Ovary (tissue), 9 donors: ENCODE measurements around the gene GTF2A1. TPM values are rescaled to one million over a fixed set of nuclear protein-coding genes. Genes with fewer than 3 reads are reported as not detected.

Experiments used
- DNase-seq, 5 donors: peaks; one replicate each; pipeline ENCODE4 v3.0.0-alpha.2; 2019 to 2020
- H3K27ac ChIP-seq, 2 donors: fragments of 200-600 bp; one replicate each; pipeline versions ENCODE4 v1.5.1 to v1.8.0; 2019 to 2022
- H3K27me3 ChIP-seq: fragments of 200-600 bp; one replicate; pipeline ENCODE4 v1.8.0; 2022
- H3K36me3 ChIP-seq: fragments of 200-600 bp; sonication (generic); one replicate; pipeline ENCODE4 v1.5.1; 2019
- H3K4me1 ChIP-seq: one replicate; pipeline ENCODE4 v1.8.1; 2013; ENCODE audit warnings: mild to moderate bottlenecking, moderate library complexity; ENCODE audit not compliant: insufficient read depth
- H3K4me3 ChIP-seq: fragments of 200-600 bp; sonication (generic); one replicate; pipeline ENCODE4 v1.5.1; 2017
- H3K9me3 ChIP-seq, 2 donors: fragments of 200-600 bp in 1 of 2; sonication (generic) in 1 of 2; one replicate each; pipeline versions ENCODE4 v1.5.1 to v1.8.1; 2013 to 2019; ENCODE audit warnings: mild to moderate bottlenecking in 1 of 2, moderate library complexity in 1 of 2
- CTCF ChIP-seq, 3 donors: fragments of 450-650 bp in 2 of 3; fragments of 200-600 bp in 1 of 3; IDR thresholded peaks; one replicate each; pipeline versions ENCODE4 v1.5.1 to v1.8.0; 2016 to 2022; ENCODE audit warnings: antibody characterized with exemption in 3 of 3, mild to moderate bottlenecking in 1 of 3
- EP300 ChIP-seq: sonication (generic); formaldehyde crosslinking; IDR thresholded peaks from one replicate; pipeline ENCODE4 v1.6.1; 2017; ENCODE audit warnings: antibody characterized with exemption
- POLR2A ChIP-seq: fragments of 450-650 bp; IDR thresholded peaks from one replicate; pipeline ENCODE4 v1.6.1; 2017; ENCODE audit warnings: antibody characterized with exemption, mild to moderate bottlenecking, moderate library complexity
- WGBS, 3 donors: extraction: QIAGEN DNeasy Blood & Tissue Kit in 1 of 3; methylation state at CpG; one replicate each; pipeline versions ENCODE4 v1.1.5 to v1.1.7; 2013 to 2017; 5-methylcytosine and 5-hydroxymethylcytosine counted together
- intact Hi-C, 4 donors: fragments of 100-400 bp; cut with DNase I; formaldehyde crosslinking; loops; one replicate each; pipeline versions ENCODE4 v1.11.0 to v1.15.1; 2022 to 2023
- polyA plus RNA-seq, 2 donors: library from polyadenylated mRNA; stranded (reverse); fragments of 200-250 nt in 1 of 2; fragments of 350-450 nt in 1 of 2; fragmentation: Illumina TruSeq in 1 of 2; extraction: RNeasy Lipid Tissue Mini Kit (QIAGEN cat#74804) in 1 of 2; gene quantifications; one replicate each; pipeline ENCODE4 v1.2.3, GENCODE V29; 2013 to 2014
- total RNA-seq, 7 donors: library from RNA; depleted of rRNA in 2 of 7; stranded (reverse); fragments of >200 nt in 2 of 7; fragmentation: NEBNext Ultra II Directional in 3 of 7; extraction: Animal tissue kit (Norgen Biotek cat#: 25700) in 3 of 7; gene quantifications; one replicate each; pipeline versions ENCODE4 v1.1.0 to v1.2.4, GENCODE V29; 2016 to 2023
- donor health status: DM: no; HTN: no; CAD: no; lungs with moderate emphysema.
- donor health status: DM: no; HTN: no; CAD: no.
- donor health status: Bipolar disorder and iron deficiency.
- donor health status: DM: yes; HTN: yes; CAD: no.
- donor health status: DM: no; HTN: no; CAD: no.
- donor health status: DM: yes; HTN: yes; CAD: no.

The GTF2A1 gene
- total and polyA plus RNA-seq, 9 donors, result 10.1 to 38.4 (median 27.8) TPM

- Histone ChIP-seq H3K27ac (no peak overlapping the region), H3K27me3 (no peaks in the 10 kb centered on the region), H3K9me3 (no peaks in the 10 kb centered on the region), H3K4me1 (peaks cover 1% of the 10 kb centered on the region), H3K36me3 (no peaks in the 10 kb centered on the region), H3K4me3 (no peak overlapping the region)
- intact Hi-C loops, result loop anchor here in 1 of 4 donors (5.0 kb wide), 1 partner anchor 187 kb away; no protein-coding TSS in a partner anchor
- TF ChIP-seq CTCF (IDR thresholded peaks at IDR 0.05) (no peak), EP300 (no peak), POLR2A (no peak)
- WGBS, 3 donors, result 77 to 83% (median 82%) methylated on average over 3 of the region's 3 CpGs
- DNase-seq, result no peak
These were observed 44.9 kb upstream of the GTF2A1 start for GRCh38 chr14:81265636-81266169.

- H3K27ac ChIP-seq, result no peak overlapping the region
- H3K9me3 ChIP-seq, result no peaks in the 10 kb centered on the region
- no peak for DNase-seq
- no peaks in the 10 kb centered on the region for H3K36me3 ChIP-seq
- WGBS, 3 donors, result 68 to 79% (median 69%) methylated on average over 1 of the region's 1 CpG
- H3K27me3 ChIP-seq, result no peaks in the 10 kb centered on the region
- H3K4me1 ChIP-seq, result no peaks in the 10 kb centered on the region
- intact Hi-C loops, result loop anchor here in 1 of 4 donors (5.0 kb wide), 1 partner anchor 188 kb away; no protein-coding TSS in a partner anchor
- no peak overlapping the region for H3K4me3 ChIP-seq
- TF ChIP-seq EP300, result no peak
- no peak for TF ChIP-seq CTCF (IDR thresholded peaks at IDR 0.05)
- TF ChIP-seq POLR2A, result no peak
These were observed 43.9 kb upstream of the GTF2A1 start for GRCh38 chr14:81264671-81265070.

- no peaks in the 10 kb centered on the region for H3K27me3 ChIP-seq
- TF ChIP-seq POLR2A, result no peak
- TF ChIP-seq EP300, result no peak
- TF ChIP-seq CTCF (IDR thresholded peaks at IDR 0.05), result no peak
- H3K36me3 ChIP-seq, result no peaks in the 10 kb centered on the region
- 83 to 88% (median 85%) methylated on average over 4 of the region's 4 CpGs for WGBS, 3 donors
- intact Hi-C loops, result no loop called here
- no peaks in the 10 kb centered on the region for H3K9me3 ChIP-seq
- no peak overlapping the region for H3K4me3 ChIP-seq
- H3K4me1 ChIP-seq, result no peaks in the 10 kb centered on the region
- no peak overlapping the region for H3K27ac ChIP-seq
- no peak for DNase-seq
These were observed 43.1 kb upstream of the GTF2A1 start for GRCh38 chr14:81263777-81264410.

- Histone ChIP-seq H3K36me3 (no peaks in the 10 kb centered on the region), H3K27ac (no peak overlapping the region), H3K27me3 (no peaks in the 10 kb centered on the region), H3K4me1 (no peaks in the 10 kb centered on the region), H3K4me3 (no peak overlapping the region), H3K9me3 (no peaks in the 10 kb centered on the region)
- no peak for DNase-seq
- no peak for TF ChIP-seq POLR2A
- TF ChIP-seq CTCF (IDR thresholded peaks at IDR 0.05), result no peak
- TF ChIP-seq EP300, result no peak
- WGBS, 3 donors, result 55 to 62% (median 61%) methylated on average over 3 of the region's 3 CpGs
- intact Hi-C loops, result no loop called here
These were observed 40.4 kb upstream of the GTF2A1 start for GRCh38 chr14:81261176-81261575.
